ENCODE measurements around the gene KMT2A.

The KMT2A gene

GRCh38 chr11:118491041-118491440 is 54.7 kb downstream of the KMT2A start:
- Mint-ChIP-seq H3K9me3 (ENCODE audit: low read depth) (no peaks in the 10 kb centered on the region), H3K36me3 (peaks cover 14% of the 10 kb centered on the region), H3K4me1 (ENCODE audit: low read depth) (peaks cover 7% of the 10 kb centered on the region), H3K27me3 (no peaks in the 10 kb centered on the region), H3K27ac (peak overlapping the region; percentile 35), H3K4me3 (no peak overlapping the region)

- Mint-ChIP-seq H3K4me3 (no peak overlapping the region), H3K27me3 (no peaks in the 10 kb centered on the region), H3K9me3 (ENCODE audit: low read depth) (no peaks in the 10 kb centered on the region), H3K4me1 (ENCODE audit: low read depth) (no peaks in the 10 kb centered on the region), H3K36me3 (peaks cover 11% of the 10 kb centered on the region), H3K27ac (peak overlapping the region; percentile 34)
Observed at GRCh38 chr11:118497831-118498230, 61.5 kb downstream of the KMT2A start.

GRCh38 chr11:118503216-118503615 is 66.9 kb downstream of the KMT2A start:
- no peak overlapping the region for H3K4me3 Mint-ChIP-seq
- H3K9me3 Mint-ChIP-seq (ENCODE audit: low read depth) = no peaks in the 10 kb centered on the region
- peak overlapping the region; percentile 24 for H3K27ac Mint-ChIP-seq
- no peaks in the 10 kb centered on the region for H3K27me3 Mint-ChIP-seq
- peaks cover 16% of the 10 kb centered on the region for H3K36me3 Mint-ChIP-seq
- peaks cover 2% of the 10 kb centered on the region for H3K4me1 Mint-ChIP-seq (ENCODE audit: low read depth)

DNA sequence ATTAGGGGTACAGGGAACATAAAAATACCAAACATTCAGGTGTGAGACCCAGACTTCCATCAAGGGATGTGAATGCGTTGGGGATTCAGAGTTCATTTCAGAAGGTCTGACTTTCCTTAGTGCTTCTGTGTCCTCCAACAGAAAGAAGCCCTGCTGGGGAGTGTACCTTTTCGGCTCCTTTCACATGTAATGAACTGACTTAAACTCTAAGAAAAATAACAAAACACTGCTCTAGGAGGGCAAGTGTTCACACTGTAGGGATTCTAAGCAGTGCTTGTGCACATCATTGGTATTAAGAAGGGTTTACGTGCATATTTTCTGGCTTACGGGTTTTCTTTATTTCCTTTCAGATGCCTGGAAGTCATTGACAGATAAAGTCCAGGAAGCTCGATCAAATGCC is 75.3 kb downstream of the KMT2A start:
- Mint-ChIP-seq H3K36me3 (peaks cover 10% of the 10 kb centered on the region), H3K27ac (peak overlapping the region; percentile 1), H3K27me3 (no peaks in the 10 kb centered on the region), H3K9me3 (ENCODE audit: low read depth) (no peaks in the 10 kb centered on the region), H3K4me1 (ENCODE audit: low read depth) (peaks cover 5% of the 10 kb centered on the region), H3K4me3 (no peak overlapping the region)

GRCh38 chr11:118514103-118514502 is 77.8 kb downstream of the KMT2A start:
- Mint-ChIP-seq H3K27ac (peak overlapping the region; percentile 70), H3K9me3 (ENCODE audit: low read depth) (no peaks in the 10 kb centered on the region), H3K4me1 (ENCODE audit: low read depth) (peaks cover 5% of the 10 kb centered on the region), H3K4me3 (no peak overlapping the region), H3K27me3 (no peaks in the 10 kb centered on the region), H3K36me3 (peaks cover 9% of the 10 kb centered on the region)

- H3K27me3 Mint-ChIP-seq = no peaks in the 10 kb centered on the region
- H3K36me3 Mint-ChIP-seq = peaks cover 9% of the 10 kb centered on the region
- H3K9me3 Mint-ChIP-seq (ENCODE audit: low read depth) = no peaks in the 10 kb centered on the region
- no peak overlapping the region for H3K4me3 Mint-ChIP-seq
- peak overlapping the region; percentile 38 for H3K27ac Mint-ChIP-seq
- no peaks in the 10 kb centered on the region for H3K4me1 Mint-ChIP-seq (ENCODE audit: low read depth)
Observed at GRCh38 chr11:118519549-118519948, 83.3 kb downstream of the KMT2A start.

- Mint-ChIP-seq H3K4me1 (ENCODE audit: low read depth) (peaks cover 5% of the 10 kb centered on the region), H3K9me3 (ENCODE audit: low read depth) (no peaks in the 10 kb centered on the region), H3K4me3 (no peak overlapping the region), H3K27me3 (no peaks in the 10 kb centered on the region), H3K36me3 (peaks cover 9% of the 10 kb centered on the region), H3K27ac (no peak overlapping the region)
Observed at GRCh38 chr11:118521892-118522311, 85.6 kb downstream of the KMT2A start.

GRCh38 chr11:118522571-118523072 is 86.3 kb downstream of the KMT2A start:
- Mint-ChIP-seq H3K4me3 (no peak overlapping the region), H3K36me3 (peaks cover 9% of the 10 kb centered on the region), H3K27me3 (no peaks in the 10 kb centered on the region), H3K9me3 (ENCODE audit: low read depth) (no peaks in the 10 kb centered on the region), H3K4me1 (ENCODE audit: low read depth) (peaks cover 11% of the 10 kb centered on the region), H3K27ac (peak overlapping the region; percentile 55)

- no peaks in the 10 kb centered on the region for H3K9me3 Mint-ChIP-seq (ENCODE audit: low read depth)
- H3K4me1 Mint-ChIP-seq (ENCODE audit: low read depth) = peaks cover 19% of the 10 kb centered on the region
- H3K27me3 Mint-ChIP-seq = no peaks in the 10 kb centered on the region
- no peak overlapping the region for H3K4me3 Mint-ChIP-seq
- peaks cover 6% of the 10 kb centered on the region for H3K36me3 Mint-ChIP-seq
- no peak overlapping the region for H3K27ac Mint-ChIP-seq
Observed at GRCh38 chr11:118524356-118524755, 88.1 kb downstream of the KMT2A start.

- Mint-ChIP-seq H3K27ac (no peak overlapping the region), H3K4me3 (no peak overlapping the region), H3K27me3 (no peaks in the 10 kb centered on the region), H3K36me3 (peaks cover 4% of the 10 kb centered on the region), H3K4me1 (ENCODE audit: low read depth) (peaks cover 25% of the 10 kb centered on the region), H3K9me3 (ENCODE audit: low read depth) (no peaks in the 10 kb centered on the region)
Observed at GRCh38 chr11:118524757-118525470, 88.6 kb downstream of the KMT2A start.

DNA sequence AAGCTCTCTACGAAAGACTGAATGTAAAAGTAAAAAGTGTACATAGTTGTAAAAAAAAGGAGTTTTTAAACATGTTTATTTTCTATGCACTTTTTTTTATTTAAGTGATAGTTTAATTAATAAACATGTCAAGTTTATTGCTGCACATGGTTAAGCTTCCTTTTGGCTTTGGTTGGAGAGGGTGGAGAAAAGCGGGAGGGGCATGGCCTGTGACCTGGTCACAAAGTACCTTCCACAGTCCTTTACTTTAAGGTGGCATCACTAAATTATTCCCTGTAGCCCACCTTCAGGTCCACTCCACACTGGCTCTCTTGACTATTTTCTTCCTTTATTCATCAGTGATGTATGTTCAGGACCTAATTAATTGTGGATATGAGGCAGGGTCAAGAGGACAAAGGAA is 90.4 kb downstream of the KMT2A start:
- H3K4me1 Mint-ChIP-seq (ENCODE audit: low read depth) = peaks cover 34% of the 10 kb centered on the region
- H3K9me3 Mint-ChIP-seq (ENCODE audit: low read depth) = no peaks in the 10 kb centered on the region
- no peaks in the 10 kb centered on the region for H3K36me3 Mint-ChIP-seq
- no peak overlapping the region for H3K4me3 Mint-ChIP-seq
- no peaks in the 10 kb centered on the region for H3K27me3 Mint-ChIP-seq
- H3K27ac Mint-ChIP-seq = no peak overlapping the region

- Mint-ChIP-seq H3K4me3 (no peak within 1 kb of the TSS), H3K27ac (peak within 1 kb of the TSS; percentile 7)
Observed at GRCh38 chr11:118527109-118527508, 90.8 kb downstream of the KMT2A start, which contains the start of gene TTC36. TSS of gene TTC36 (plus strand) at chr11:118527474. CDS start at chr11:118527495, 21 bp downstream.

DNA sequence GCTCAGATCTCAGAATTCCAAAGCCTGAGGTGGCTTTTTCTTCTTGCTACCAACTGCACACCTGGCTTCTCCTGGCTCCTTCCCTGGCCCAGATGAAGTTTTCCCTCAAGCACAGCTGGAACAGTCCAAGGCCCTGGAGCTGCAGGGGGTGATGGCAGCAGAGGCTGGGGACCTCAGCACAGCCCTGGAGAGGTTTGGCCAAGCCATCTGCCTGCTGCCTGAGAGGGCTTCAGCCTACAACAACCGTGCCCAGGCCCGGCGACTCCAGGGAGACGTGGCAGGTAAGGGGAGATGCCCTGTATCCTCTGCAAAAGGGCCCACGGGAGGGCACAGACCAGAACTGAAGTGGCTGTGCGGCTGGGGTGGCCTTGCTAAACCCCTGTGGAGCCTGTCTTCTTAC is 92.2 kb downstream of the KMT2A start:
- Mint-ChIP-seq H3K36me3 (no peaks in the 10 kb centered on the region), H3K27ac (no peak overlapping the region), H3K27me3 (no peaks in the 10 kb centered on the region), H3K9me3 (ENCODE audit: low read depth) (no peaks in the 10 kb centered on the region), H3K4me3 (no peak overlapping the region), H3K4me1 (ENCODE audit: low read depth) (peaks cover 38% of the 10 kb centered on the region)

More at GRCh38 chr11:118527109-118527508, 90.8 kb downstream of the KMT2A start, which contains the start of gene TTC36:
- peaks cover 36% of the 10 kb centered on the region for H3K4me1 Mint-ChIP-seq (ENCODE audit: low read depth)
- H3K9me3 Mint-ChIP-seq (ENCODE audit: low read depth) = no peaks in the 10 kb centered on the region
- H3K36me3 Mint-ChIP-seq = no peaks in the 10 kb centered on the region
- H3K27me3 Mint-ChIP-seq = no peaks in the 10 kb centered on the region

GRCh38 chr11:118529584-118530175 is 93.4 kb downstream of the KMT2A start:
- no peaks in the 10 kb centered on the region for H3K9me3 Mint-ChIP-seq (ENCODE audit: low read depth)
- H3K4me1 Mint-ChIP-seq (ENCODE audit: low read depth) = peaks cover 38% of the 10 kb centered on the region
- no peaks in the 10 kb centered on the region for H3K27me3 Mint-ChIP-seq
- H3K36me3 Mint-ChIP-seq = no peaks in the 10 kb centered on the region
- H3K27ac Mint-ChIP-seq = peak overlapping the region; percentile 90
- peak overlapping the region; percentile 92 for H3K4me3 Mint-ChIP-seq

GRCh38 chr11:118530180-118530682 is 93.9 kb downstream of the KMT2A start:
- Mint-ChIP-seq H3K36me3 (no peaks in the 10 kb centered on the region), H3K27me3 (no peaks in the 10 kb centered on the region), H3K27ac (peak overlapping the region; percentile 90), H3K4me1 (ENCODE audit: low read depth) (peaks cover 38% of the 10 kb centered on the region), H3K9me3 (ENCODE audit: low read depth) (no peaks in the 10 kb centered on the region), H3K4me3 (peak overlapping the region; percentile 92)
